T-helper 9 cell (primary cell): ENCODE data around the gene SLC16A13.

Experiments
- DNase-seq: peaks from one replicate; pipeline ENCODE4 v3.0.0-alpha.2; 2020

The SLC16A13 gene

DNA sequence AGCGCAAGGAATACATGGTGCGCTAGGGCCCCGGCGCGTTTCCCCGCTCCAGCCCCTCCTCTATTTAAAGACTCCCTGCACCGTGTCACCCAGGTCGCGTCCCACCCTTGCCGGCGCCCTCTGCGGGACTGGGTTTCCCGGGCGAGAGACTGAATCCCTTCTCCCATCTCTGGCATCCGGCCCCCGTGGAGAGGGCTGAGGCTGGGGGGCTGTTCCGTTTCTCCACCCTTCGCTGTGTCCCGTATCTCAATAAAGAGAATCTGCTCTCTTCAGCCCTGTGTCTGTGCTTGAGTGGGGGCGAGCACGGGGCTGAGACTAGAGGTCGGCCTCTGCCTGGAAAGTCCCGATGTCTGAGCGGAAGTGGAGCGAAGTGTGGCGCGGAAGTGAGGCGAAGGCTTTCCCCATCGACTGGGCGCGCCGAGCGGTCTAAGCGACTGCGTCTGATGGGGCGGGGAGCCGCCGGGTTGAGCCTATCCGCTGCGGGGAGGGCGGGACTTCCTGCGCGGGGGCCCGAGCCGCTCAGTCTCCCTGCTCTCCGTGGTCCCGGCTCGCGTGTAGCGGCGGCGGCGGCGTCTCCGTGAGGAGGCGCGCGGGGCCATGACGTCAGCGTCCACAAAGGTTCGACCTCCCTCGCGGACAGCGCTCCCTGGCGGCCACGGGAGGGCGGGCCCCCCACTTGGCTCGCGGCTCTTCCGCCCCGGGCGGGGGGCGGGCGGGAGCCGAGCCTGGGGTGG lies 21.4 kb upstream of the SLC16A13 start:
- DNase-seq, result peak; percentile 94

- peak; percentile 80 for DNase-seq
Observed at GRCh38 chr17:7014995-7015958, 20.5 kb upstream of the SLC16A13 start.

DNA sequence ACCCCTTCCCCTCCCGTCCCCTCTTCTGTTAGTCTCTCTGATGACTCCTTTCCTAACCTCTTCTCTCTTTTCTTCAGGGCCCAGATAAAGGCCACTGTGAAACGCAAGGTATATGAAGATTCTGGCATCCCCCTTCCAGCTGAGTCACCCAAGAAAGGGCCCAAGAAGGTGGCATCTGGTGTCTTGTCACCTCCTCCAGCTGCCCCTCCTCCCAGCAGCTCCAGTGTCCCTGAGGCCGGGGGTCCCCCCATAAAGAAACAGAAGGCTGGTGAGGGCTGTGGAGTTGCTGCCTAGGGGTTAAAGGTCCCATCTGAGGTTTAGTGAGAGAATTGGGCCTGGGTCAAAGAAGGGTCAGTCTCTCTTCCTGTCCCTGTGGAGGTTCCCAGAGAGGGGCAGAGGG lies 19.4 kb upstream of the SLC16A13 start:
- no peak for DNase-seq

DNA sequence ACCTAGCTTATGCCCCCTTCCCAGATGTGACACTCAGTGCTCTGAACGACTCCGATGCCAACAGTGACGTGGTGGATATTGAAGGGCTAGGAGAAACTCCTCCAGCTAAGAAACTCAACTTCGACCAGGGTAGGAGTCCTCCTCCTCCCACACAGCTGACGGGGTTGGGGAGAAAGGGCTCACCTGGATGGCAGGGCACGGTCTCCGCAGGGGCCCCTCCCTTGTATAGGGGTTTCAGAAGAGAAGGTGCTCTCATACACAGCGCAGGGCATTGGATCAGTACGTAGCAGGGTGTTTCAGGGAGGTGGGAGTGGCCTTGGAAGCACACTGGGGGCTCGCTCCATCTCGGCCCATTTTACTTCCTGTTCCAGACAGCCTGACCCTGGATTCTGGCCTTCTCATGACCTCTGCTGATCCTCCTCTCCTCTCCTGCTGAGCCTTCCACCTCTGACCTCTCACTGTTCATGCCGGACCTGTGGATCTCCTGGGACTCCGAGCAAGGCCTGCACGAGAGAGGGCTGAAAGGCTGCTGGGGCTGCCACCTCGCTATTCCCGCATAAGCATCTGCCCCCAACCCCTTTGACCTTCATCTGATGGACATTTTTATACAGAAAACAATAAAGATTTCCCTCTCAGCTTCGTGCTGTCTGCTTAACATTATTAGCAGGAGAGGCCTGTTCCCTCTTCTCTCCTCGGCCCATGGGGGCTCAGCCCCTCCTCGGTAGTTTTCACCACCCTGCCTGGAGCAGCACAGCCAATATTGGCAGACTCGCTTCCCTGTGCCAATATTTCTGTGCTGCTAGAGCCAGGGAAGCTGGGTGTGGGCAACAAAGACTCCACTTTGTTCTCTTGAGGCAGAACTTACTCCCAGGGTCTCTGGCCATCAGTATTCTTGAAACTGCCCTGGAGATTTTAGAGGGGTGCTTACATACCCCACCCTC lies 18.7 kb upstream of the SLC16A13 start:
- no peak for DNase-seq

DNA sequence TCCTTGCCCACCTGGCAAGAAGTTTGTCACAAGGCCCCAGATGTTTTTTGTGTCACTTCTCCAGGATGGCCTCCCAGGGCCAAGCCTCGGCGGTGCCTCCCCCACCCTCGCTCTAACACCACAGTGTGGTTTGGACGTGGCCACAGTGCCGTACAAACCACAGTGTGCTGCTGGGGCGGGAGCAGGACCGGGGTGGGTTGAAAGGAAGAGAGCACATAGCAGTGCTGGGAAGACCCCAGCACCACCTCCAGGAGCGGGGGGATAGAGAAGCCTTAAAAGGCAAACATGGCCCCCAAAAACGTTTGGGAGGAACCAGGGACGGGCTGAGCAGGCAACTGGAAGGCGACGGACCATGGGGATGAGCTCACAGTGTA lies 18.0 kb upstream of the SLC16A13 start:
- no peak for DNase-seq

DNA sequence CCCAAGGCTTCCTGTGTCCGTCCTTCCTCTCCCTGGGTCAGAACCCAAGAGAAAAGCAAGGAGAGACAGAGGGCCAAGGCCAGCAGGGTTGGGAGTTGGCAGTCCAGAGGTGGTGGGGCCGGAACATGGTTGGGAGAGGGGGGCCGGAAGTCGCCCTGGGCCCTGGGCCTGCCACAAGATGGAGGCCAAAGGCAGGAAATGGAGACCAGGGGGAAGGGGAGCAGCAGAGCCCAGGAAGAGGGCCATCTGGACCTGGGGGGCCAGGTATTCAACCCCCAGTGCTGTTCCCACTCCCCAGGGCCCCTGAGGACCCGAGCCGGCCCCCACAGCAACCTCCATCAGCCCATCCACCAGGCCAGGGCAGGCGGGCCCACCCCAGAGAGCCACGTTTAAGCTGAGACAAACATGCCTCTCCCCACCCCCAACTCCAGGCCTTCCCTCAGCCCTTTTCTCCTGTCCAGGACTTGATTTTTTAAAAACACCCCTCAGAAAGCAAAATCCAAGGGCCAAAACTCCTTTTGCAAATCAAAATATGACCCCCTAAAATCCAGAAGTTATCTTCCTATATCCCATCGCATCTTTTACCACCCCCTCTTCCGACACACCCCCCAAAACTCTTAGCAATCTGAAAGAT lies 17.4 kb upstream of the SLC16A13 start:
- DNase-seq, result no peak

GRCh38 chr17:7019367-7019766 lies 16.4 kb upstream of the SLC16A13 start:
- no peak for DNase-seq

GRCh38 chr17:7019839-7020519 lies 15.8 kb upstream of the SLC16A13 start:
- no peak for DNase-seq

- no peak for DNase-seq
Observed at GRCh38 chr17:7020894-7021664, 14.7 kb upstream of the SLC16A13 start.

DNA sequence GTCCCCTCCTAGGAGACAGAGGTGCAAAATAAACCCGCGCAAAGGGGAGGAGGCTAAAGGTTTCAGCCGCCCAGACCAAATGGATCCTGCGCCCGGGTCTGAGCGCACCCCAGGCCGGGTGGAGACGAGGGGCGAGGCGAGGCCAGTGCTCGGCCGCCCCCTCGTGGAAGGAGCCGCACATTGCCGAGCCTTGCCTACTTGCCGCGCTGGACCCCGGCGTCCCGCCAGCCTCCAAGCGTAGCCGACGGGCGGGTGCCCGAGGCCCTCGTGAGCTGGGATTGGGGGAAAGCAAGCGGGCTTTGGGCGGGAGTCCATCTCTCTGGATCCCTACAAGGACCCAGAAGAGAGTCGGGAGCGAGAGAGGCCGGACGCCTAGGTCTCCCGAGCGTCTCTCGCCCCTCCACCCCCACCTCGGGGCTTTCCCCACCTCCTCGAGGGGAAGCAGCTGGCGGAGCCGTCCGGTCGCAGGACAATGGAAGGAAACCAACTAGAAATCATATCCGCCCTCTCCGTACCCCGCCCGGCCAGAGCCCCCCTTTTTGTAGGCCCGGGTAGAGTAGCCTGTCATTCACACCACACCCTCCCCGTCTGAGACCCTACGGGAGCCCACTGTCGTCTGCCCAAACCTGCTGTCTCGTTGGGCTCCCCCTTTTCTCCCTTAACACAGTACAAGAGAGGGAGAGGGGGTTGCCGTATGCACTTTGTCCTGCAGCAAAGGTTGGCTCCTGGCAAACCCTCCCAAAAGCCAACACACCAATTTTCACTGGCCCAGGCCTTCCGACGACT lies 13.6 kb upstream of the SLC16A13 start:
- peak; percentile 73 for DNase-seq

DNA sequence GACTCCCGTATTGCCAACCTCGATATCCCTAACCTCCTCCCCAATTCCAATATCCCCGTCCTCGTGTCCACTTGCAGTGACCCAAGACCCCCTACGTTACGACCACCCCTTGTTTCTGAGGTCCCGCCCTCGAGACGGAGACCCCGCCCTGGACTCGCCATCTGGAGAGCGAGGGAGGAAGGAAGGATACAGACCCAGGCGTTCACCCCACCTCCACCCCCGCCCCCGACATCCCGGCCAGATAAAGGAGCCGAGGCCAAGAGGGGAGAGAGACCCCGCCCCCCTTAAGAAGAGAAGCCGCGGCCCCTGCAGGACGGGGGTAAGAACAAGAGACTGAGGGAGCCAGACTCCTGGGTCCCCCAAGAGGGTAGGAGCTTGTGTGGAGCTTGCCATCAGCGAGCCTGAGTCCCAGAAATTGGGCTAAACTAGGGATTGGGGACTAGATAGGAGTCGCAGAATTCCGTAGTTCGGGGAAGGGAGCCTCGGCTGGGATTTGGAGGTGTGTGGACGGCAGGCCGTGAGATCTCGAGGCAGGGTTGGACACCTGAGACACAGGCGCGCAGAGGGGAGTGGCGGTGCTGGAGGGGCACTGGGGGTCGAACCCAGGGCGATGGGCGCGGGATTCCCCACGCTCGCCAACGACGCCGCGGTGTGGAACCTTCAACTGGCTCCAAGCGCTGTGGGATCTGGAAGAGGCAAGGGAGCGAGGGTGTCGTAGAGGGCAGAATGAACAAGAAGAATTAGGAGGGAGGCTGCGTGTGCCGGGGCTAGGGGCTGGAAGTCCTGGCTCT lies 12.8 kb upstream of the SLC16A13 start, which contains the start of gene BCL6B:
Gene BCL6B, plus strand, starts transcription at position 270 of the 791 bp plus-strand sequence. CDS start 622 bp downstream, outside the sequence.
- no peak for DNase-seq

GRCh38 chr17:7023576-7024401 lies 12.0 kb upstream of the SLC16A13 start:
- peak; percentile 97 for DNase-seq

GRCh38 chr17:7024402-7024785 lies 11.4 kb upstream of the SLC16A13 start:
- no peak for DNase-seq

DNA sequence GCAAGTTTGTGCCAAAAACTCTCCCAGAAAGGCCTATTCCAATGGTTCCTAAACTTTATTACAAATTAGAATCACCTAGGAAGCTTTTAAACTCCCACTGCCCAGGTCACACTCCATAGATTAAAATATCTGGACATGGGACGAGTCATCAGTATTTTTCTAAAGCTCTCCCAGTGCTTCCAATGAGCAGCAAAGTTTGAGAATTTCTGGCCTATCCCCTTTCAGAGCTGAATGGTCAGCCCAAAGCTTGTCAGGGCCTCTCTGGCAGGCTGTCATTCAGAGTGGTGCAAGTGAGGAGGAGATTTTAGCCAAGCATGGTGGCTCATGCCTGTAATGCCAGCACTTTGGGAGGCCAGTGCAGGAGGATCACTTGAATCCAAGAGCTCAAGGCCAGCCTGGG lies 10.6 kb upstream of the SLC16A13 start:
- DNase-seq, result no peak

DNA sequence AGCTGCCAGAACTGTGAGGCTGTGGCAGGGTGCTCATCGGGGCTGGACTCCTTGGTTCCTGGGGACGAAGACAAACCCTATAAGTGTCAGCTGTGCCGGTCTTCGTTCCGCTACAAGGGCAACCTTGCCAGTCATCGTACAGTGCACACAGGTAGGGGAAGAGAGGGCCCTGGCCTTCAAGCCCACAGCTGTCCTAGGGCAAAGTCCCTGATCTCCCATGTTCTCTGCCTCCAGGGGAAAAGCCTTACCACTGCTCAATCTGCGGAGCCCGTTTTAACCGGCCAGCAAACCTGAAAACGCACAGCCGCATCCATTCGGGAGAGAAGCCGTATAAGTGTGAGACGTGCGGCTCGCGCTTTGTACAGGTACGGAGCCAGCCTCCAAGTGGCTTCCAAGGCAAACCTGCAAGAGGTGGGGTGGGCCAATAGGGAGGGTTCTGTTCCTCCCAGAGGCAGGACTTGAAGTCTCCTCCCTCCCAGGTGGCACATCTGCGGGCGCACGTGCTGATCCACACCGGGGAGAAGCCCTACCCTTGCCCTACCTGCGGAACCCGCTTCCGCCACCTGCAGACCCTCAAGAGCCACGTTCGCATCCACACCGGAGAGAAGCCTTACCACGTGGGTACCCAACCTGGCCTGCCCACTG lies 9.2 kb upstream of the SLC16A13 start:
- no peak for DNase-seq

DNA sequence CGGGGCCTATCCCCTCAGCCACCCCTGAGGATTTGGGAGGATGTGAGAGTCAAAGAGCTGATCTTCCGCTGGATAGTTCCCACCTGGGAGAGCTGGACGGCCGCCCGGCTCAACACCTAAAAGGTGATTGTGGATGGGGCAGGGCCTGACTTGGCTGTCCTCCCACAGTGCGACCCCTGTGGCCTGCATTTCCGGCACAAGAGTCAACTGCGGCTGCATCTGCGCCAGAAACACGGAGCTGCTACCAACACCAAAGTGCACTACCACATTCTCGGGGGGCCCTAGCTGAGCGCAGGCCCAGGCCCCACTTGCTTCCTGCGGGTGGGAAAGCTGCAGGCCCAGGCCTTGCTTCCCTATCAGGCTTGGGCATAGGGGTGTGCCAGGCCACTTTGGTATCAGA lies 8.5 kb upstream of the SLC16A13 start:
- no peak for DNase-seq

- DNase-seq, result no peak
Observed at GRCh38 chr17:7029096-7029495, 6.7 kb upstream of the SLC16A13 start.

- DNase-seq, result no peak
Observed at GRCh38 chr17:7029659-7030058, 6.2 kb upstream of the SLC16A13 start.
